ENCODE data around the gene PCDH19.
"Not testable (repeated sequence)": the region's sequence is repeated elsewhere in the genome, so short reads cannot be mapped to it uniquely, and the experiment has no call there.

Gene PCDH19, protein sequence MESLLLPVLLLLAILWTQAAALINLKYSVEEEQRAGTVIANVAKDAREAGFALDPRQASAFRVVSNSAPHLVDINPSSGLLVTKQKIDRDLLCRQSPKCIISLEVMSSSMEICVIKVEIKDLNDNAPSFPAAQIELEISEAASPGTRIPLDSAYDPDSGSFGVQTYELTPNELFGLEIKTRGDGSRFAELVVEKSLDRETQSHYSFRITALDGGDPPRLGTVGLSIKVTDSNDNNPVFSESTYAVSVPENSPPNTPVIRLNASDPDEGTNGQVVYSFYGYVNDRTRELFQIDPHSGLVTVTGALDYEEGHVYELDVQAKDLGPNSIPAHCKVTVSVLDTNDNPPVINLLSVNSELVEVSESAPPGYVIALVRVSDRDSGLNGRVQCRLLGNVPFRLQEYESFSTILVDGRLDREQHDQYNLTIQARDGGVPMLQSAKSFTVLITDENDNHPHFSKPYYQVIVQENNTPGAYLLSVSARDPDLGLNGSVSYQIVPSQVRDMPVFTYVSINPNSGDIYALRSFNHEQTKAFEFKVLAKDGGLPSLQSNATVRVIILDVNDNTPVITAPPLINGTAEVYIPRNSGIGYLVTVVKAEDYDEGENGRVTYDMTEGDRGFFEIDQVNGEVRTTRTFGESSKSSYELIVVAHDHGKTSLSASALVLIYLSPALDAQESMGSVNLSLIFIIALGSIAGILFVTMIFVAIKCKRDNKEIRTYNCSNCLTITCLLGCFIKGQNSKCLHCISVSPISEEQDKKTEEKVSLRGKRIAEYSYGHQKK (N-terminal part only)
- 0 to 0.58 (median 0.04) reads per million in 3 experiments for total RNA-seq

- DNase-seq, result no peak
Observed at GRCh38 chrX:100409610-100410590, at the start of gene PCDH19. Gene PCDH19 (minus strand): TSS chrX:100410273. CDS start chrX:100408597, 1,676 bp downstream.

- no peak for DNase-seq
Observed at GRCh38 chrX:100449696-100450608, 39.9 kb upstream of the PCDH19 start.

DNA sequence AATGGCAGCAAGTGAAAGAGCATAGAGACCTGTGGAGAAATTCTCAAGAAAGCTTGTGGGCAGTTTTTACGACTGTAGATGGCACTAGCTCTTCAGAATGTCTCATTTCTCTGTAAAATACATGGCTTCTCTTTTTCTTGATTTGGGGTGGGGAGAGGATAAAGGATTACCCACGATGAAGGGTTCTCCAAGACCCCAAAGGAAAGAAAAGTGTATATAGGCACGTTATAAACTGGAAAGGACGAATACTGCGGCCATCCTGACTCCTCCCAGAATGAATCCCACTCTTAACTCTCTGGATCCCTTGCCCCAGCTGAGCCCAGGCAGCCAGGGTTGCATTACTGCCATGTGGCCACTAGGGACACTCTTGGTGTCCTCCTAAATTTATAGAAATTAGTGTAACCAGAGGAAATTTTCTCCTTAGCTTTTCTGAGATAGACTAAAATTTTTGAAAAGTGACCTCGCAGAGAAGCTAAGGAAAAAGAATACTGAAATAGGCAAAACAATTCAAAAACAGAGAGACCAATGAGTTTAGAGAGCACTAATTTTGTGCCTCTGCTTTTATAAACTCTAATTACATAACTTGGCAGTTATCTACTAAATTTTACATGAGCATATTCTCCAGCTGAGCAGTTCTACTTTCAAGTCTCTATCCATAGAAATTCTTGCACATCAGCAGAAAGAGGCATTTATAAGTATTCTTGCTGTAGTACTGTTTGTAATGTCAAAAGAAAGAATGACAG lies 37.8 kb upstream of the PCDH19 start:
- no peak for DNase-seq

DNA sequence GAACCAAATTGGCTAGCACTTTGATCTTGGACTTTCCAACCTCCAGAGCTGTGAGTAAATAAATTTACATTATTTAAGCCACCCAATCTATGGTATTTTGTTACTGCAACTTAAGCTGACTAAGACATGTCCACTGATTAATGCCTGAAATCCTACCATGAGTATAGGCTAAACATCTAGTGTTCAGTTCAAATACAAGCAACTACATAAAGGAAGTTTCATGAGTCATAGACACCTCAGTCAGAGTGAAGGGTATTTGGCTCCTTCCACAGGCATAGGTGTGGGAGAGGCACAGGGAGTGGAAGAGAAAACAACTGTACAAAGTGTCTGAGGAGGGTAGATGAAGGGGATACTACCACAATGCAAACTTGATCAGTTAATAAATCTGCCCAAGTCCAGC lies 35.5 kb upstream of the PCDH19 start:
- no peak for DNase-seq

GRCh38 chrX:100441321-100441720 lies 31.2 kb upstream of the PCDH19 start:
- DNase-seq, result not testable (repeated sequence)

DNA sequence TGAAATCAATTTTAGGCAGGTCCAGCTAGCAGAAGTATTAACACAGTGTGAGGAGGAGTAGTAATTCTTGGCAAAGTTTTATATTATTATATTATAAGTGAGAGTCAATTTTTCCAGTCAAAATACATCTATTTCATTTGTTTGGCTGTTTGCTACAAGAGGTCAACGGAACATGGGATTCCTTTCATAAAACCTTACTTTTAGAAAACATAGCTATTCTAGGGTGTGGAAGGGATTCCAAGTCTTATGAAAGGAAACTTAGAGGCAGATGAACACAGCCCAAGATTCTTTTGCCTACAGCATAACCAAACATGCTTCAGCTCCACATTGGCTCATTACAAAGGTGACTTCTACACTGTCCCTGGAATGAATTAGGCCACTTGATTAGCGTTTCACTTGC lies 29.9 kb upstream of the PCDH19 start:
- DNase-seq, result no peak

GRCh38 chrX:100435726-100436125 lies 25.7 kb upstream of the PCDH19 start:
- no peak for DNase-seq

- no peak for DNase-seq
Observed at GRCh38 chrX:100424012-100424411, 13.9 kb upstream of the PCDH19 start.

GRCh38 chrX:100418556-100418955 lies 8.5 kb upstream of the PCDH19 start:
- DNase-seq, result no peak

DNA sequence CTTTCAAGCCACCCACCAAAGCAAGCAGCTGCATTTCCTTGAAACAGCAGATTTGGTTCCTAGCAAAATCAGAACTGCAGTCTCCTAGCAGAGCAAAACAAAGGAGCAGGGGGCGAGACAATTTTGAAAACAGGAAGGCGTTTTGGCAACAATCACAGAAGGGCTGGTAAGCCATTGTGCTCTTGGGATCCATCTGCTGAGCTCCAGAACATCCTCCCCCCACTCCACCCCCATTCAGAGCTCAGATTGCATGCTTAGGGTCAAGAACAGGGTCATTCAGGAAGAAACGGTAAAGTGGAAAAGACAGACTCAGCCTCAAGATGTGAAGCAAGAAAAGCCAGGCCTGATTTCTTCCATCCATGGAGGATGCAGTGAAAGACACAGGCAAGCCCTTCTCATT lies 7.6 kb upstream of the PCDH19 start:
- DNase-seq, result no peak

- peak; percentile 25 for DNase-seq
Observed at GRCh38 chrX:100413229-100413628, 3.2 kb upstream of the PCDH19 start.

- no peak for DNase-seq
Observed at GRCh38 chrX:100411802-100412715, 2.0 kb upstream of the PCDH19 start.

- no peak for DNase-seq
Observed at GRCh38 chrX:100410901-100411801, 1.1 kb upstream of the PCDH19 start.

DNA sequence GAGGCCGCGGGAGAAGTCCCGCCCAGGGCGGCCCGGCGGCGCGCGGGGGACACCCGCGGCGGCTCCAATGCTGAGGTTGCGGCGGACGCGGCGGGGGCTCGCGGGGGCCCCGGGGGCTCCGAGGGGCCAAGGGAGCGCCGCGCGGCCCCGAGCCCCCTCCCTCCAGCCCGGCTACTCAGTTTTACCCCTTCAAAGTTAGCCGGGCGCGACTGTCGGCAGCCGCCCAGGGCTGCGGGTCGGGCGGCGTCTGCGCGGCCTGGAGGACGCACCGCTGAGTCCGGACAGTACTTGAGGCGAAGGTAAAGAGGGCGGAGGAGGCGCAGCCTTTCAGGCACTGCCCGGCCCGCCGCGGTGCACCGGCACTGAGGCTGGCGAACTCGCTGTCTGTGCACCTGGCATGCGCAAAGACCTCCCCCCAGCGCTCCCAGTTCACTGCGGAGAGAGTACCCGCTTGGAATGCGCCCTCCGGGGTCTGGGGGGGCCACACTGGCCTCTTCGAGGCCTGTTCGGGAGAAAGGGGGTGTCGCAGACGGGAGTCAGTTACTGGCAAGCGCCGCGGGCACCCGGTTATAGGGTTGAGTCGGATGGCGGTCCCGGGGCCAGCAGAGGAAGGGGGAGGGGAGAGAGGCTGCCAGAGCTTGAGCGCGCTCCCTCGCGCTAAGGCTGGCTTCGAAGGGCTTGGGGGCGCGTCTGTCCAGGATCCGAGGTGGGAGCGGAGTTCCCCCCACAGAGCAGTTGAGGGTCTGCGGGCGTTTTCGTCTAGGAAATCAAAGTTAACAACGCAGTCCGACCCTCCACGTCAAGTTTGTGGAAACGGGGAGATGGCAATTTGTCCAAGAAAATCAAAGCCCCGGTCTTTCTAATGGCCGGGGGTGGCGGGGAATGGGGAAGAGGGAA lies 1.1 kb downstream of the PCDH19 start:
- no peak for DNase-seq

GRCh38 chrX:100407784-100408712 lies 2.0 kb downstream of the PCDH19 start:
- no peak for DNase-seq

GRCh38 chrX:100407147-100407783 lies 2.8 kb downstream of the PCDH19 start:
- no peak for DNase-seq
